GM12892 (cell line): Measurements from ENCODE around the gene CTDP1.

Experiments used
- POLR2A ChIP-seq: IDR thresholded peaks from 2 replicates; pipeline ENCODE4 v1.6.1; 2011; ENCODE audit warnings: low read depth, low read length, control low read depth
- POLR2AphosphoS5 ChIP-seq: IDR thresholded peaks from 2 replicates; pipeline ENCODE4 v1.6.1; 2011; ENCODE audit warnings: low read depth, low read length, control low read depth

- TF ChIP-seq POLR2A (no peak), POLR2AphosphoS5 (no peak)
These were observed 61.1 kb downstream of the CTDP1 start for GRCh38 chr18:79740521-79741361.
